Thyroid gland (tissue), 4 donors: Measurements from ENCODE around the gene ASIC2. TPM values are rescaled to one million over a fixed set of nuclear protein-coding genes. Genes with fewer than 3 reads are reported as not detected.

ENCODE experiments used
- DNase-seq, 2 donors: peaks; one replicate each; pipeline ENCODE4 v3.0.0-alpha.2; 2019
- H3K27ac ChIP-seq, 3 donors: fragments of 200-600 bp; sonication (generic); 1 replicate in 2 of 3; 2 replicates in 1 of 3; pipeline ENCODE4 v1.5.1; 2016 to 2019; ENCODE audit warnings: mild to moderate bottlenecking in 1 of 3, moderate library complexity in 1 of 3
- H3K27me3 ChIP-seq: fragments of 200-600 bp; sonication (generic); one replicate; pipeline ENCODE4 v1.5.1; 2019
- H3K36me3 ChIP-seq, 2 donors: fragments of 200-600 bp; sonication (generic); one replicate each; pipeline ENCODE4 v1.5.1; 2016 to 2019
- H3K4me1 ChIP-seq, 2 donors: fragments of 200-600 bp; sonication (generic); one replicate each; pipeline ENCODE4 v1.5.1; 2017 to 2019
- H3K4me3 ChIP-seq, 3 donors: fragments of 200-600 bp; sonication (generic); replicated peaks in 1 of 3; 1 replicate in 2 of 3; 2 replicates in 1 of 3; pipeline ENCODE4 v1.5.1; 2016; ENCODE audit warnings: mild to moderate bottlenecking in 1 of 3
- H3K9me3 ChIP-seq: fragments of 200-600 bp; sonication (generic); one replicate; pipeline ENCODE4 v1.5.1; 2017
- POLR2A ChIP-seq, 2 donors: fragments of 450-650 bp; IDR thresholded peaks; one replicate each; pipeline ENCODE4 v1.6.1; 2017; ENCODE audit warnings: antibody characterized with exemption in 2 of 2, mild to moderate bottlenecking in 2 of 2, moderate library complexity in 1 of 2
- WGBS, 2 donors: methylation state at CpG; one replicate each; pipeline ENCODE4 v1.1.5; 2017; 5-methylcytosine and 5-hydroxymethylcytosine counted together
- intact Hi-C: fragments of 100-400 bp; cut with DNase I; formaldehyde crosslinking; loops from one replicate; pipeline ENCODE4 v1.15.1; 2023
- total RNA-seq, 4 donors: library from RNA; depleted of rRNA; stranded (reverse); fragments of >200 nt; gene quantifications; one replicate each; pipeline ENCODE4 v1.2.3, GENCODE V29; 2016
- TF ChIP-seq, protein P1 (sequence below), 6 experiments: fragments of 200-600 bp in 3 of 6; fragments of 450-650 bp in 3 of 6; sonication (generic) in 3 of 6; IDR thresholded peaks; one replicate each; pipeline ENCODE4 v1.5.1; 2016 to 2019; ENCODE audit warnings: antibody characterized with exemption in 6 of 6, mild to moderate bottlenecking in 2 of 6, inconsistent platforms in 1 of 6, moderate library complexity in 1 of 6

The ASIC2 gene
- total RNA-seq, 4 donors from 2014 or later, result not detected

DNA sequence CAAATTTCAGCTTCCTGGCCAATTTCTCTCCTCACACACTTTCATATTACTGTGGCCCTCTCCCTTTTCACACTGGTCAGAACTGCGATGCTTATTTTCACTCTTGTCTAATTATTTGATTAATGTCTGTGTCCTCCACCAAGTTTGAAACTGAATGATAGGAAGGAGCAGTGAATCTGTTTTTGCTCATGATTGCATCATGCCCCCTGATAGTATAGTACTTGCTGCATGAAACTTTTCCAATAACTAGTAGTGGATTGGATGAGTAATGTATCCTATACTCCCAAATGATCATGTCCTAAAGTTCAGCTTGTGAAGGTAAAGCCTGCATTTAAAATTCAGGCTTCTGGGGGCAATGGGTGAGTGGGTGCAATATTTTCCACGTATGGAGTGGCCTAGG is 121.2 kb downstream of the ASIC2 start:
- Histone ChIP-seq H3K36me3 (no peaks in the 10 kb centered on the region), H3K27ac (no peak overlapping the region), H3K4me3 (no peak overlapping the region), H3K27me3 (no peaks in the 10 kb centered on the region), H3K9me3 (no peaks in the 10 kb centered on the region), H3K4me1 (peaks cover 21 to 24% of the 10 kb centered on the region in 2 donors)
- WGBS, 2 donors, result 85 to 87% methylated on average over 2 of the region's 2 CpGs
- intact Hi-C loops, result no loop called here
- no peak for DNase-seq
- TF ChIP-seq, protein P1, sequence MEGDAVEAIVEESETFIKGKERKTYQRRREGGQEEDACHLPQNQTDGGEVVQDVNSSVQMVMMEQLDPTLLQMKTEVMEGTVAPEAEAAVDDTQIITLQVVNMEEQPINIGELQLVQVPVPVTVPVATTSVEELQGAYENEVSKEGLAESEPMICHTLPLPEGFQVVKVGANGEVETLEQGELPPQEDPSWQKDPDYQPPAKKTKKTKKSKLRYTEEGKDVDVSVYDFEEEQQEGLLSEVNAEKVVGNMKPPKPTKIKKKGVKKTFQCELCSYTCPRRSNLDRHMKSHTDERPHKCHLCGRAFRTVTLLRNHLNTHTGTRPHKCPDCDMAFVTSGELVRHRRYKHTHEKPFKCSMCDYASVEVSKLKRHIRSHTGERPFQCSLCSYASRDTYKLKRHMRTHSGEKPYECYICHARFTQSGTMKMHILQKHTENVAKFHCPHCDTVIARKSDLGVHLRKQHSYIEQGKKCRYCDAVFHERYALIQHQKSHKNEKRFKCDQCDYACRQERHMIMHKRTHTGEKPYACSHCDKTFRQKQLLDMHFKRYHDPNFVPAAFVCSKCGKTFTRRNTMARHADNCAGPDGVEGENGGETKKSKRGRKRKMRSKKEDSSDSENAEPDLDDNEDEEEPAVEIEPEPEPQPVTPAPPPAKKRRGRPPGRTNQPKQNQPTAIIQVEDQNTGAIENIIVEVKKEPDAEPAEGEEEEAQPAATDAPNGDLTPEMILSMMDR (IDR thresholded peaks at IDR 0.05), result no peak
- TF ChIP-seq POLR2A (IDR thresholded peaks at IDR 0.05), result no peak

DNA sequence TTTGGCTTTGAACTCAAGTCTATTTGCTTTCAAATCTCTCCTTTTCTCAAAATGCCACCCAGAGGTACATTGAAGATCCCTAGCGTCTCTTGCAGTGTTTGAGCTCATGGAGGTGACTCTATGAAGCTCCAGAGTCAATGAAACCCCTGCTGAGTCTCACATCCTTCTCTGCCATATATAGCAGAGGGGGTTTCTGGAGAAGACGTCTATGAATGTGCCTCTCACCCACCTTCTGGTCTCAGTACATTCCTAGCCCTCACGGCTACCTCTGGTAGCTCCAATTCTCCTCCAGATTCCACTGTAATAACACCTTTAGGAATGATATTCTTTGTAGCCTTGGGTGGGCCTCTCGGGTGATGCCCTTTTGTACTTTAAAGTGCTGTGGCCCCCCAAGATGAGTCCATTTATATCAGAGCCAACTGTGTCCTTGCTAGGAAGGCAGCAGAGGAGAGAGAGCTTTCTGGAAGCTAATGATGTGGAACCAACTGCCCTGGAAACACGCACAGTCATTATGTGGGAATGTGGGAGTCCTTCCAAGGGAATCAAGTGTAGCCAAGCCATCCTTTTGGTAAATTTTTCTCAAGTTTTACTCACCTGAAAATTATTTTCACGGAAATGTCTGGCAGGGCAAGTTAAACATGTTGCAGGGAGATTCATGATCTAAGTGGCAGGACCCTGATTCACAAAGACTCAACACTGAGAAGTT is 123.4 kb downstream of the ASIC2 start:
- peak; percentile 62 to 66 for DNase-seq
- Histone ChIP-seq H3K4me3 (no peak overlapping the region), H3K4me1 (peaks cover 21 to 24% of the 10 kb centered on the region in 2 donors), H3K9me3 (no peaks in the 10 kb centered on the region), H3K27me3 (no peaks in the 10 kb centered on the region), H3K36me3 (no peaks in the 10 kb centered on the region), H3K27ac (peak overlapping the region; percentile 34 to 68 (median 59))
- WGBS, 2 donors, result 39 to 43% methylated on average over 6 of the region's 6 CpGs
- TF ChIP-seq, protein P1 (IDR thresholded peaks at IDR 0.05), result no peak
- TF ChIP-seq POLR2A (IDR thresholded peaks at IDR 0.05), result no peak
- intact Hi-C loops, result no loop called here

DNA sequence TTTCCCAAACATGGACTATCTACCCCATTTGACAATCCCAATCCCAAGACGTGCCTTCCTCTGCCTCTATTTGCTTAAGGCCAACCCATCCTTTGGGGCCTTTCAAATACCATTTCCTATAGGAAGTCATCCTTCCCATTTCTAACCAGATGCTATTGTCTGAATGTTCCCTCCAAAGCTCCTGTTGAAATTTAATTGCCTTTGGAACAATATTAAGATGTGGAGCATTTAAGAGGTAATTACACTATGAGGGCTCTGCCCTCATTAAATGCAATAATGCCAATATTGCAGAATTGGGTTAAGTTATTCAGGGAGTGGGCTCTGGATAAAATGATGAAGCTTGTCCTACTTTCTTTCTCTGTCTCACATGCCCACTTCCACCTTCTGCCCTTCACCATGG is 125.4 kb downstream of the ASIC2 start:
- Histone ChIP-seq H3K27ac (no peak overlapping the region), H3K9me3 (no peaks in the 10 kb centered on the region), H3K36me3 (no peaks in the 10 kb centered on the region), H3K27me3 (no peaks in the 10 kb centered on the region), H3K4me1 (peaks cover 21 to 26% of the 10 kb centered on the region in 2 donors), H3K4me3 (no peak overlapping the region)
- intact Hi-C loops, result no loop called here
- TF ChIP-seq, protein P1 (IDR thresholded peaks at IDR 0.05), result no peak
- TF ChIP-seq POLR2A (IDR thresholded peaks at IDR 0.05), result no peak
- DNase-seq, result no peak
- WGBS, 2 donors, result 80 to 85% methylated on average over 1 of the region's 1 CpG

DNA sequence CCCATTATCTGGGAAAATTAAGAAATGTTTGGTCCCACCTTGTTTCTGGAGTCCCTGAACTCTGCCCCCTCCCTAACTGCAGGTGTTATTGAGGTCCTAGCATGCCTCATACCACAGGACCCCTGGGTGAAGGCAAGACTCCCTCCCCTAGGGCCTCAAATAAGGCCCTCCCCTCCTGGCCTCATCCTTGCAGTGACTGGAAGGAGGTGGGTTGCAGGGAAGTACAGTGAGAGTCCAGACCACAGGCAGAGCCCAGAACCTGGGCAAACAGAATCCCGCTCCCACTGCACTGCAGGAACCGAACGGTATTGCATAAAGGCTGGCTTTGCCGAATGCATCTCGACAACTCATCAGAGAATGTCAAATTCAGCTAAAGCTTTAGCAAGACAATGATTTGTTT is 126.6 kb downstream of the ASIC2 start:
- no peak for TF ChIP-seq POLR2A (IDR thresholded peaks at IDR 0.05)
- TF ChIP-seq, protein P1 (IDR thresholded peaks at IDR 0.05), result no peak
- H3K36me3 ChIP-seq, result no peaks in the 10 kb centered on the region
- no peak overlapping the region for H3K27ac ChIP-seq
- DNase-seq, result no peak
- H3K4me3 ChIP-seq, result no peak overlapping the region
- intact Hi-C loops, result no loop called here
- H3K27me3 ChIP-seq, result no peaks in the 10 kb centered on the region
- WGBS, 2 donors, result 76 to 92% methylated on average over 5 of the region's 5 CpGs
- no peaks in the 10 kb centered on the region for H3K9me3 ChIP-seq
- H3K4me1 ChIP-seq, result peaks cover 18 to 26% of the 10 kb centered on the region in 2 donors

DNA sequence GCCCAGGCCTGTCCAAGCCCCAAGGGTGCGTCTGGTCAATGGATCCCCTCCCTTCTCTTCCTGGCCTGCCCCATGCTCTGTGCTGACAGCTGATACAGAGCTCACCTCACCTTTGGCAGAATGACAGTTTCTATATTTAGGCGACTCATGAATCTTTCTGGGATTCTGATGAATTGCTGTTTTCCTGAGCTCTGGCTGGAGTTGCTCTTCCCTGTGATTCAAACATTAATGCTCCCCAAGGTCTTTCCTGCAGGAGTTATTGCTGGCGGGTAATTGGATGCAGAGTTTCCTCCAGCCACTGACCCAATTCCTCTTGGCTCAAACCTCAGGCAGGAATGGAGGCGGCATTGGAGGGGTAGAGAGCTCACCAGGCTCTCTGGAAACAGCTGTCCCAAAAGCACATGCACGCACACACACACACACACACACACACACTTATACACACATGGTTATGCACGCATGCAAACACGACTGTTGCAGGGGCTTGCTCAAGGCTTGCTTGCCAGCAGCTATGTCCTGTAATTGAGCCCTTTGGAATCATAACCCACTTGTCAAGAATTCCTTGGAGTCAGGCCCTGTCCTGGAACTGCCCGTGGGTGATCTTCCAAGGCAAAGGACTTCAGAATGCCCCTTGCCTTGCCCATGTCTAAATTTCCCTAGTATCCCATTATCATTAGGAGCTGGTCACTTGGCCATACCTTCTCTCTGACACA is 128.8 kb downstream of the ASIC2 start:
- no peak for DNase-seq
- Histone ChIP-seq H3K36me3 (no peaks in the 10 kb centered on the region), H3K4me1 (peaks cover 3 to 7% of the 10 kb centered on the region in 2 donors), H3K4me3 (no peak overlapping the region), H3K27me3 (no peaks in the 10 kb centered on the region), H3K9me3 (no peaks in the 10 kb centered on the region), H3K27ac (no peak overlapping the region)
- intact Hi-C loops, result no loop called here
- 46 to 68% methylated on average over 7 to 8 of the region's 8 CpGs for WGBS, 2 donors
- TF ChIP-seq POLR2A (IDR thresholded peaks at IDR 0.05), result no peak
- TF ChIP-seq, protein P1 (IDR thresholded peaks at IDR 0.05), result no peak
